HG02943 (cell line): ENCODE measurements around the gene CMIP.

Experiments used
- ATAC-seq: cut with Tn5 transposase; IDR thresholded peaks from one replicate; pipeline ENCODE4 v1.9.1; 2021; ENCODE audit warnings: mild to moderate bottlenecking, low read depth, moderate library complexity; ENCODE audit not compliant: unreplicated experiment

The CMIP gene

GRCh38 chr16:81458827-81459598 lies 14.4 kb downstream of the CMIP start:
- no peak for ATAC-seq

GRCh38 chr16:81460075-81460474 lies 15.5 kb downstream of the CMIP start:
- ATAC-seq = no peak

- ATAC-seq = no peak
Measured at GRCh38 chr16:81461243-81461642, 16.6 kb downstream of the CMIP start.

- no peak for ATAC-seq
Measured at GRCh38 chr16:81461766-81462165, 17.2 kb downstream of the CMIP start.

- ATAC-seq = no peak
Measured at GRCh38 chr16:81462683-81463082, 18.1 kb downstream of the CMIP start.

GRCh38 chr16:81463296-81463890 lies 18.8 kb downstream of the CMIP start:
- ATAC-seq = no peak

- ATAC-seq = no peak
Measured at GRCh38 chr16:81464279-81464678, 19.7 kb downstream of the CMIP start.

GRCh38 chr16:81465375-81465943 lies 20.9 kb downstream of the CMIP start:
- no peak for ATAC-seq

- no peak for ATAC-seq
Measured at GRCh38 chr16:81466356-81466980, 21.9 kb downstream of the CMIP start.

GRCh38 chr16:81467072-81467471 lies 22.5 kb downstream of the CMIP start:
- no peak for ATAC-seq

- ATAC-seq = no peak
Measured at GRCh38 chr16:81467815-81468214, 23.2 kb downstream of the CMIP start.

GRCh38 chr16:81468269-81468902 lies 23.8 kb downstream of the CMIP start:
- no peak for ATAC-seq

- no peak for ATAC-seq
Measured at GRCh38 chr16:81469183-81469677, 24.6 kb downstream of the CMIP start.

- ATAC-seq = peak; percentile 86
Measured at GRCh38 chr16:81469710-81470535, 25.3 kb downstream of the CMIP start.

- ATAC-seq = no peak
Measured at GRCh38 chr16:81470796-81471636, 26.4 kb downstream of the CMIP start.

GRCh38 chr16:81471882-81472281 lies 27.3 kb downstream of the CMIP start:
- ATAC-seq = no peak

- ATAC-seq = no peak
Measured at GRCh38 chr16:81472391-81472790, 27.8 kb downstream of the CMIP start.

- no peak for ATAC-seq
Measured at GRCh38 chr16:81473066-81473488, 28.5 kb downstream of the CMIP start.

- no peak for ATAC-seq
Measured at GRCh38 chr16:81473558-81473957, 28.9 kb downstream of the CMIP start.
